GM19351 (cell line): Measurements from ENCODE around the gene PHEX.

Source experiments
- ATAC-seq: cut with Tn5 transposase; IDR thresholded peaks from one replicate; pipeline ENCODE4 v1.9.1; 2021; ENCODE audit warnings: mild to moderate bottlenecking, moderate library complexity; ENCODE audit not compliant: unreplicated experiment

The PHEX gene

GRCh38 chrX:22032084-22032483 is at the start of gene PHEX:
Gene PHEX, plus strand, starts transcription at chrX:22032325. Its CDS starts 681 bp downstream, at chrX:22033006.
- ATAC-seq = no peak

DNA sequence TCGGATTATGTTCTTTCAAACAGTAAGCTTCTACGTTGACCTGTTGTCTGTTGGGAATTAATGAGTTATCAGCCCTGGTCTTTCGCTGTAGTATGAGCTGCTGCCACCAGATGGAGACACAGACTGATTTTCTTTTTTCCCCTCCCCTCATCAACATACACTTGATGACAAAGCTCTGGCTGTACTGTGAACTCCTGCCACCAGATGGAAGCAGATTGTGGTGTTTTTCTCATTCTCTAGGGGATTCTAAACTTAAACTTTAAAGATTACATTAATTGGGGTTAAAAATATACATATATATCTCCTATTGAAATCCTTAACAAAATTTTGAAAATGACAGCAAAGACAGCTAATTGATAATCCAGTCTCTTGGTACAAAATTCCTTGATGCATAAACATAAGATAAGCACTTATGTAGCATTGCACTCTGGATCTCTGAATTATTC is 46.8 kb upstream of the PHEX start:
- peak; percentile 83 for ATAC-seq

- no peak for ATAC-seq
These were observed 45.5 kb upstream of the PHEX start for GRCh38 chrX:21986596-21986995.

DNA sequence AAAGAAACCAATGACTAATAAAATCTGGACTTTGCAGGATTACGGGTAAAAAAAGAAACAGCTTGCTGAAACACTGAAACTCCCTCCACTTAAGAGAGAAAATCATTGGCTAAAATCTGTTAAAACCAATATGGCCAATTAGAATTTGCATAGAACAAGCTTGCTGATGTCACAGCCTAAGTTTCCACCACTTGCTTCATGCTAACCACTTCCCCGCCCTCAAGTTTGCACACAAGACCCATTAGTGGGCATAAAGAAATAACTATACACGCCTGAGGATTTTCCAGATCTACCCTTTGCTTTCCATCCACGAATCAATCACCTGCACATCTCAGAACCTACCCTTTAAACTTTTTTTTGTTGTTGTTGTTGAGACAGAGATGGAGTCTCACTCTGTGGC is 42.7 kb upstream of the PHEX start:
- ATAC-seq = peak; percentile 46

DNA sequence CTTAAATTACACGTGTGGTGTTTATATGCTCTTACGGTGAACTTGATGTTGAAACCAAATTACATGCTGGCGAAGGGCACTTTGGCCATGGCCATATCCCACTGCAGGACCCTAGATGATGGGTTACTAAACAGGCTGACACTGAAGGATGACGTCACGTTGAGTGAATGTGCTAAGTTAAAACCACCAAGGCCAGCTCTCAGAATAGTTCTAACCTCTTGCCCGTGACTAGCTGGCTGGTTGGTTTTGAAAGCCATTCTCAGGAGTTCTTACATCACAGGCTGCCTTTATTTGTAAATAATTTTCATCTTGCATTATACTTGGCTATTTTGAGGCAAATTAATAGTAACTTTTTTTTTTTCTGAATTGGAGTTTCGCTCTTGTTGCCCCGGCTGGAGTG is 41.3 kb upstream of the PHEX start:
- no peak for ATAC-seq

DNA sequence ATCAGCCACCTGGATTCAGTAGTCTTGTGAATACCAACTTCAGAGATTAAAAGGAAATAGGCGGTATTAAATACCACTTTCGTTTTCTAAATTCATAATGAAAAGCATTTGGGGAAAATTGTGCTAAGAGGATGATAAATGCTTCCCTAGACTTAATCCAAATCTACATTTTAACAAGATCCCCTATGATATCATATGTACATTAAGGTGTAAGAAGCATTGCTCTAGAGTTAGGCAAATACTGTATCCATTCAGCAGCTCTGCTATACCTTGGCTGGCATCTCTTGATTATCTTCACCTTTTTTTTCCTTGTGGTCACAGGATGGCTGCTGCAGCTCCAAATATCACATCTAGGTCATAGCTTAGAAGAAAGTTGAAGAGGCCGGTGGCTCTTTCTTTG is 40.6 kb upstream of the PHEX start:
- no peak for ATAC-seq

DNA sequence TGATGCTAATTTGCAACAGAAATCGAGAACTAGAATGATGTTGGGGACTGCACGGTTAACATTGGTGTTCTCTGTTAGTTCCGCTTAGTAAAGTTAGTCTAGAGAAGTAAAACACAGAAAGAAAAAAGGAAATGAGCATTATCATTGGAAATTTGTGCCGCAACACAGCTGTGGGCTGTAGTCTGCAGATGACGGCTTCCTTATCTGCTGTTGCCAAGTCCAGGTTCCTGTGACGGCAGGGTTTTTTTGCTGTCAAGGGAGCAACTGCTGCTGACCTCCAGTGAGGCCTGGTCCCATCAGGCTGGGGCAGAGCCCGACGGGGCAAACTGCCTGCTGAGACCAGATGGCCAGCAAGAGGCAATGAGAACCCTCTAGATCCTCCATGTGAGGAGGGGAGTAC is 38.9 kb upstream of the PHEX start:
- peak; percentile 75 for ATAC-seq

DNA sequence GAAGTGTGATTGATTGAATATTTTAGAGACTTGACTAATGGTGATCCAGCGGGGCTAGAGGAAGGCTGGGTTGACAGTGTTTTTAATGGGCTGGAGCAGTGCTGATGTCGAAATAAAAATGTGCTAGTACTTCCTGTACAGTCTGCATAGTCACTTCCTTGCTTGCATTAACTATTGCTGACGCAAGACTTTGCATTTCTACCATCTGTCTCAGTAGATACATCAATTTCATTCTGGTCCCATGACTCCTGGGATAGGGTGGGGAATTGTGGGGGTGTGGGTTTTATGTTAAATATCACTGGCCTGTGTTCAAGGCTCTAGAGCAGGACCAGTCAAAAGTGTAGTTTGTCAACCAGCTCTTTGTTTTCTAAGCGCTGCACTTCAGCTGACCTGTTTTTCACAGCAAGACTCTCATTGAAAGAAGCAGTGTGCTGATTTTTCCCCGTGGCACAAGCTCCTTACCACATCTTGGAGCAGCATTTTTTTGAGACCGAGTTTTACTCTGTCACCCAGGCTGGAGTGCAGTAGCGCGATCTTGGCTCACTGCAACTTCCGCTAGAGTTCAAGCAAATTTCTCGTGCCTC is 35.2 kb upstream of the PHEX start:
- ATAC-seq = no peak

DNA sequence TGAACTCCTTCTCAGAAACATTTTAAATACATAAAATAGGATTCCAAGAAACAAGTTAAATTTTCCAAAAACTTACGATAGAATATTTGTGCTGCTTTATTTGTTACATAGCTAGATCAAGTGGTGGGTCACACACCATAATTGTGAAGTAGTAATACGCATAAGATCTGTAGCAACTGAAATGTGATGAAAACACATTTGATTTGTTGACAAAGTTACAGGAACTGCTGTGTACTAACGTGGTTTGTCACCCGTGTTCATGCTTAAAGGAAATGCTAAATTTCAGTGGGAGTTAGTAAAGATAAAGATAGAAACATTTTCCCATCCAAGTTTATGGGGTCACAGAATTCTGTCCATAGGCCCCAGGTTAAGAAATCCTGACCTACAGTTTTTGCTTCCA is 34.1 kb upstream of the PHEX start:
- no peak for ATAC-seq

GRCh38 chrX:22004866-22005265 is 27.3 kb upstream of the PHEX start:
- no peak for ATAC-seq

GRCh38 chrX:22012051-22012450 is 20.1 kb upstream of the PHEX start:
- ATAC-seq = no peak

DNA sequence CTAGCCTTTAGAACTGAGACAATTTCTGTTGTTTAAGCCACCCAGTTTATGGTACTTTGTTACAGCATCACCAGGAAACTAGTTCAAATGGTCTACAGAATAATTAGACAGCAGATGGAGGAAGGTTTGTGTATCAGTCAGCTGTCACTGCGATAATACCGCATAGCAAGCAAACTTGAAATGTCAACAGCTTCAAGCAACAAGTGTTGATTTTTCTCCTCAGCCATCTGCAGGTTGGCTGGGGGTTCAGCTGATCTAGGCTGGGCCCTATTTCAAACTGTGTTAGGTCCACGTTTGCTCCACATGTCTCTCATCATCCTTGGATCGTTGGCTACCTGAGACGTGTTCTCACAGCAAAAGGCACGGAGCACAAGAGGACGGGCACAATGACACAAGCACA is 19.2 kb upstream of the PHEX start:
- ATAC-seq = no peak

DNA sequence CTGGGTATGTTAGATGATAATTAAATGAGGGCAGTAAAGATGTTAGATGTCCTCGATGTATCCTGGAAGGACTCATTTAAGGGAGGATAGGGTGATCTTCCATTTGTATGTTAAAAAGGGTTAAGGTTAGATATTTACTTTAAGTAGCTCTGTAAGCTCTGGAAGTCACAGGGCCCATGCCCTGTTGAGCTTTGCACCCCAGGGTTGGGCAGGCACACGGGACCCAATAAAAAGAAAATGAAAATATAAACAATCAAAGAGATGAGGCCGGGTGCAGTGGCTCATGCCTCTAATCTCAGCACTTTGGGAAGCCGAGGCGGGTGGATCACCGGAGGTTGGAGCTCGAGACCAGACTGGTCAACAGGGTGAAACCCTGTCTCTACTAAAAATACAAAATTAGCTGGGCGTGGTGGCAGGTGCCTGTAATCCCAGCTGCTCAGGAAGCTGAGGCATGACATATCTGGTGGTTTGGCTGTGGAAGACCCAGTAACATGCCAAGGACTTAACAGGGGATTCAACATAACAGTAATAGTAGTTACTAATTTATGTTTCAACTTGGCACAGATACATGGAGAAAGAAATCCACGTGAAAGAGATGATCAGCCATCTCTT is 16.9 kb upstream of the PHEX start:
- ATAC-seq = no peak

GRCh38 chrX:22021751-22022324 is 10.3 kb upstream of the PHEX start:
- ATAC-seq = no peak

GRCh38 chrX:22024577-22024976 is 7.5 kb upstream of the PHEX start:
- no peak for ATAC-seq

GRCh38 chrX:22025751-22026150 is 6.4 kb upstream of the PHEX start:
- ATAC-seq = no peak

DNA sequence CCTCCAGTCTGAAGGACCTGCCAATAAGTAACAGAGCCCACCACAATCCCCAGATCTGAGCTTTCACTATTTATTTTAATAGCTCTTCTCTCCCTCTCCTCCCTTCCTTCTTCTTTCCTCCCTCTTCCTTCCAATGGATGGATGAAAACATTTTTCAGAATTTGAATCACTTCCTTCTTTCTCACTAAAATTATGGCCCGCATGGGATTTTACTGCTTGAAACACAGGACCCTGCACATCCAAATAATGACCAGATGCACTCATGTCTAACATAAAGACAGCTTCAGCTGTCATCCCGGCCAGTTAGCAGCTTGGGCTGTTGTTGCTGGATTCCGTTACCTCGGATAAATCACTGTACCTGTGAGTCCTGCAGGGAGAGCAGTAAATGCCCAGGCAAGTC is 5.4 kb upstream of the PHEX start:
- no peak for ATAC-seq

DNA sequence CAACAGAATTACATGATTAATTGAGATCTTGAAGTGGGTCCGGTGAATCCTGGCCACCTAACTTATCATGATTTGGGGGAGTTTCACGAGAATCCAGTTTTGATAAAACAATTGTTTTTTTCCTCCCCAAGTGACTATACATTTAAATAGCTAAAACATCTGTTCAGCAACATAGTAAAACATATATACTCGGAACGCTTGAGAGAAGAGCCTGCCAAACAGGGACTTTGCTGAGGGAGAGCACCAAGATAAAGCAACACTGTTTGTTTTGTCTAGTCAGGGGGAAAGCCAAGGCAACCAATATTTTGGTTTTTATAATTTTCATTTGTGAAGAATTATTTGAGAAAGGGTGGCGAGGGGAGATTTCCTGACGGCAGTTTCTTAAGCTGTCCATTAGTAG is 381 bp downstream of the PHEX start:
- no peak for ATAC-seq

- no peak for ATAC-seq
These were observed 1.7 kb downstream of the PHEX start for GRCh38 chrX:22033818-22034217.

DNA sequence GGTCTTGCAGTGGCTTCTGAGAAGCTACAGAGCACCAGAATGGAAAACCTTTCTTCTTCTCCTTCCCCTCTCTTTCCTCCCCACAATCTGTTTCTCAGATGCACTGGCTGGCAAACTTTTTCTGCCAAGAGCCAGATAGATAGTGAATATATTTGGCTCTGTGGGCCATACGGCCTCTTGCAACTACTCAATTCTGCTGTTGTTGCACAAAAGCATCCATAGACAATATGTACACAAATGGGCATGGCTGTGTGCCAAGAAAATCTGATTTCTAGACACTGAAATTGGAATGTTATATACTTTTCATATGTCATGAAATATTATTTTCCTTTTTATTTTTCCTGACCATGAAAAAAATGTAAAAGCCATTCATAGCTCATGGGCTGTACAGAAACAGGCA is 3.1 kb downstream of the PHEX start:
- ATAC-seq = no peak

GRCh38 chrX:22037225-22037624 is 5.1 kb downstream of the PHEX start:
- ATAC-seq = no peak

DNA sequence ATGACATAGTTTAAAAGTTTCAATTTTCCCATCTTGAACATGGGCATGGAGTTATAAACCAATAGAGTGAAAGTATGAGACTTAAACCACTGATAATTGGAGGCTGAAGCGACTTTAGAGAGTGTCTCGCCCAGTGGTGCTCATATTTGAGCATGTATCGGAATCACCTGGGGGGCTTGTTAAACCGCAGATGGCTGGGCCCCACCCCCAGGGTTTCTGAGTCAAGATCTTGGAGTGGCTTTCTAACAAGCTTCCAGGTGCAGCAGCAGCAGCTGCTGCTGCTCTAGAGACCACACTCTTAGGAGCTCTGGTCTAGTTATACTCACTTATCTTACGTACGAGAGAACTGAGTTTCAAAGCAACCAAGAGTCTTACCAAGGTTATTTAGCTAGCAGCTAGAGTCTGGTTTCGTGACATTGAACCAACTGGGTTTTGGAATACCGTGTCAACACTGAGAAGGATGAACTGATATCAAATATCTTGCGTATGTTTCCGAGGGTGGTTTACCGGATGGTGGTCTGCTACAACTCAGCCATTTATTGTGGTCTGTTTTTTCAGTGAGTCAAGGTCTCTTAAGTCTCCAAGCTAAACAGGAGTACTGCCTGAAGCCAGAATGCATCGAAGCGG is 5.9 kb downstream of the PHEX start:
- ATAC-seq = no peak
